ENCODE data around the gene PTPRK. TPM values are rescaled to one million over a fixed set of nuclear protein-coding genes. Genes with fewer than 3 reads are reported as not detected.

PTPRK gene
- total and polyA plus RNA-seq, 2 of the 13 experiments (the other 11 are each of a cell fraction or from before 2014, with no cell fraction given) = 43.6 to 98.3 TPM

- TF ChIP-seq AKNA (CRISPR knock-in tag; IDR thresholded peaks at IDR 0.05; ENCODE audit: borderline replicate concordance) (no peak), MED13 (CRISPR knock-in tag; IDR thresholded peaks at IDR 0.05) (no peak), SALL2 (CRISPR knock-in tag; IDR thresholded peaks at IDR 0.05) (peak; percentile 75), ELF1 (CRISPR knock-in tag; IDR thresholded peaks at IDR 0.05) (no peak), SETDB1 (CRISPR knock-in tag; IDR thresholded peaks at IDR 0.05; ENCODE audit: borderline replicate concordance) (no peak), CTCF (CRISPR knock-in tag; IDR thresholded peaks at IDR 0.05) (peak; percentile 43; the same call in 1 of the 2 replicates), ZHX1 (CRISPR knock-in tag; IDR thresholded peaks at IDR 0.05; ENCODE audit: low read depth) (peak; percentile 16; the same call in 1 of the 2 replicates), ZNF20 (CRISPR knock-in tag; IDR thresholded peaks at IDR 0.05) (no peak), LCORL (IDR thresholded peaks at IDR 0.05) (no peak), LCORL (CRISPR knock-in tag; IDR thresholded peaks at IDR 0.05) (no peak), ELF3 (CRISPR knock-in tag; IDR thresholded peaks at IDR 0.05) (peak; percentile 61; the same call in 1 of the 2 replicates), REPIN1 (CRISPR knock-in tag; IDR thresholded peaks at IDR 0.05; ENCODE audit: borderline replicate concordance, low read depth) (peak; percentile 86; the same call in 1 of the 2 replicates), EED (CRISPR knock-in tag; IDR thresholded peaks at IDR 0.05) (0 out of 2 replicates have a peak, but pooled peaks have one; percentile 20), EP300 (IDR thresholded peaks at IDR 0.05; ENCODE audit: low read depth in 2 of 2, low read length in 2 of 2) (peak; percentile 14 to 31; a peak in 1 of 4 replicates), EP300 (CRISPR knock-in tag; IDR thresholded peaks at IDR 0.05; ENCODE audit: borderline replicate concordance) (no peak), PHF5A (CRISPR knock-in tag; IDR thresholded peaks at IDR 0.05; ENCODE audit: low read depth, unreplicated experiment) (no peak), ZBTB49 (CRISPR knock-in tag; IDR thresholded peaks at IDR 0.05; ENCODE audit: borderline replicate concordance) (no peak)
Observed at GRCh38 chr6:128520436-128521281, at the start of gene PTPRK (continued).

Data from HepG2 (cell line).